Testis (tissue), 5 donors: ENCODE results near the gene NEURL2. TPM values are rescaled to one million over a fixed set of nuclear protein-coding genes. Genes with fewer than 3 reads are reported as not detected.

Experiments used
- DNase-seq: peaks from one replicate; pipeline ENCODE4 v3.0.0-alpha.2; 2019
- H3K27ac ChIP-seq, 2 donors: fragments of 200-600 bp; sonication (generic); one replicate each; pipeline ENCODE4 v1.5.1; 2019
- H3K27me3 ChIP-seq: fragments of 200-600 bp; sonication (generic); one replicate; pipeline ENCODE4 v1.5.1; 2019
- H3K36me3 ChIP-seq: fragments of 200-600 bp; sonication (generic); one replicate; pipeline ENCODE4 v1.5.1; 2017; ENCODE audit warnings: low read depth; ENCODE audit errors: missing control alignments
- H3K4me1 ChIP-seq: fragments of 200-600 bp; sonication (generic); one replicate; pipeline ENCODE4 v1.5.1; 2019
- H3K4me3 ChIP-seq, 2 donors: fragments of 200-600 bp; sonication (generic); one replicate each; pipeline ENCODE4 v1.5.1; 2017 to 2019
- H3K9me3 ChIP-seq: fragments of 200-600 bp; sonication (generic); one replicate; pipeline ENCODE4 v1.5.1; 2017
- POLR2A ChIP-seq: fragments of 450-650 bp; IDR thresholded peaks from one replicate; pipeline ENCODE4 v1.6.1; 2017; ENCODE audit warnings: antibody characterized with exemption, mild to moderate bottlenecking, moderate library complexity
- WGBS, 2 donors: methylation state at CpG; one replicate each; pipeline ENCODE4 v1.1.5; 2018; 5-methylcytosine and 5-hydroxymethylcytosine counted together
- intact Hi-C: fragments of 100-400 bp; cut with DNase I; formaldehyde crosslinking; loops from one replicate; pipeline ENCODE4 v1.15.1; 2023; ENCODE audit warnings: low total_unique reads
- long read RNA-seq, 2 donors: transcript quantifications; one replicate each; lab custom pipeline, GENCODE V29; 2026
- polyA plus RNA-seq: library from polyadenylated mRNA; stranded (reverse); fragments of 350-450 nt; fragmentation: Illumina TruSeq; extraction: RNeasy Lipid Tissue Mini Kit (QIAGEN cat#74804); gene quantifications from one replicate; pipeline ENCODE4 v1.2.3, GENCODE V29; 2014; ENCODE audit warnings: low read depth, low replicate concordance; ENCODE audit not compliant: insufficient read depth
- total RNA-seq, 2 donors: library from RNA; depleted of rRNA; stranded (reverse); fragments of >200 nt; gene quantifications; one replicate each; pipeline ENCODE4 v1.2.3, GENCODE V29; 2016
- TF ChIP-seq, protein P1 (sequence below), 3 experiments: fragments of 450-650 bp in 2 of 3; fragments of 200-600 bp in 1 of 3; sonication (generic) in 1 of 3; IDR thresholded peaks; one replicate each; pipeline ENCODE4 v1.5.1; 2016 to 2019; ENCODE audit warnings: antibody characterized with exemption in 3 of 3, mild to moderate bottlenecking in 2 of 3, moderate library complexity in 1 of 3

NEURL2 gene, protein sequence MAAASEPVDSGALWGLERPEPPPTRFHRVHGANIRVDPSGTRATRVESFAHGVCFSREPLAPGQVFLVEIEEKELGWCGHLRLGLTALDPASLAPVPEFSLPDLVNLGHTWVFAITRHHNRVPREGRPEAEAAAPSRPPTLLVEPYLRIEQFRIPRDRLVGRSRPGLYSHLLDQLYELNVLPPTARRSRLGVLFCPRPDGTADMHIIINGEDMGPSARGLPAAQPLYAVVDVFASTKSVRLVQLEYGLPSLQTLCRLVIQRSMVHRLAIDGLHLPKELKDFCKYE
- total RNA-seq, result 1 to 10 TPM; 7.0 to 9.1 TPM
- 1.9 TPM for polyA plus RNA-seq
- long read RNA-seq, donor 1, transcript NEURL2-201 (2 exons, 1,278 nt), result major isoform, 5 of 5 reads
- long read RNA-seq, donor 1, partial matches to known transcripts, result 0 of 5 reads
- long read RNA-seq, donor 1, other reads (novel, unspliced or antisense), result 0 of 5 reads
- long read RNA-seq, donor 2, transcript NEURL2-201 (2 exons, 1,278 nt), result major isoform, 5 of 5 reads
- long read RNA-seq, donor 2, partial matches to known transcripts, result 0 of 5 reads
- long read RNA-seq, donor 2, other reads (novel, unspliced or antisense), result 0 of 5 reads

DNA sequence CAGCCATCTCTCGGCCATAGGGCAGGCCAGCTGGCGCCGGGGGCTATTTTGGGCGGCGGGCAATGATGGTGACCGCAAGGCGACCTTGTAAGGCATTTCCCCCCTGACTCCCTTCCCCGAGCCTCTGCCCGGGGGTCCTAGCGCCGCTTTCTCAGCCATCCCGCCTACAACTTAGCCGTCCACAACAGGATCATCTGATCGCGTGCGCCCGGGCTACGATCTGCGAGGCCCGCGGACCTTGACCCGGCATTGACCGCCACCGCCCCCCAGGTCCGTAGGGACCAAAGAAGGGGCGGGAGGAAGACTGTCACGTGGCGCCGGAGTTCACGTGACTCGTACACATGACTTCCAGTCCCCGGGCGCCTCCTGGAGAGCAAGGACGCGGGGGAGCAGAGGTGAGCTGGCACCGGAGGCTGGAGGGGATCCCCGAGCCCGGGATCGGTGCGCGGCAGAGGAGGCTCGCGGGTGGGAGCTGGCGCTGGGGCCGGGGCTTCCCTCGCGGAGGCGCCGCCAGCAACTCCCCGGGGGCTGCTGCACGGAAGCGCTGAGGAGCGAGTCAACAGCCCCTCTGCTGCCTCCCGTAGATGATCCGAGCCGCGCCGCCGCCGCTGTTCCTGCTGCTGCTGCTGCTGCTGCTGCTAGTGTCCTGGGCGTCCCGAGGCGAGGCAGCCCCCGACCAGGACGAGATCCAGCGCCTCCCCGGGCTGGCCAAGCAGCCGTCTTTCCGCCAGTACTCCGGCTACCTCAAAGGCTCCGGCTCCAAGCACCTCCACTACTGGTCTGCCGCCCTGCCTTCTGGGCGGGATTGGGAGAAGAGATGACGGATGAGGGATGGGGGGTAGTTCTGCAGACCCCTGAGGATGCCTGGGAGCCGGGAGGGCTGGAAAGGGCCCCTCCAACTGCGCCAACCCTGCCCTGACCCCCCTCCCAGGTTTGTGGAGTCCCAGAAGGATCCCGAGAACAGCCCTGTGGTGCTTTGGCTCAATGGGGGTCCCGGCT lies at the start of gene NEURL2, which contains the start of gene CTSA:
Gene NEURL2 (minus strand): TSS at position 224 of the 999 bp plus-strand sequence. CDS start 217 bp downstream, at position 7.
Gene CTSA (plus strand): TSS at position 351 of the 999 bp plus-strand sequence. CDS start 234 bp downstream, at position 585.
- no peaks in the 10 kb centered on the region for H3K36me3 ChIP-seq
- 1 to 20% methylated on average over 2 to 49 of the region's 78 CpGs for WGBS, 2 donors
- peak; percentile 96 for DNase-seq
- intact Hi-C loops, result loop anchor here (10.0 kb wide), 1 partner anchor 64 kb away; no protein-coding TSS in a partner anchor
- no peak for TF ChIP-seq POLR2A
- TF ChIP-seq, protein P1, sequence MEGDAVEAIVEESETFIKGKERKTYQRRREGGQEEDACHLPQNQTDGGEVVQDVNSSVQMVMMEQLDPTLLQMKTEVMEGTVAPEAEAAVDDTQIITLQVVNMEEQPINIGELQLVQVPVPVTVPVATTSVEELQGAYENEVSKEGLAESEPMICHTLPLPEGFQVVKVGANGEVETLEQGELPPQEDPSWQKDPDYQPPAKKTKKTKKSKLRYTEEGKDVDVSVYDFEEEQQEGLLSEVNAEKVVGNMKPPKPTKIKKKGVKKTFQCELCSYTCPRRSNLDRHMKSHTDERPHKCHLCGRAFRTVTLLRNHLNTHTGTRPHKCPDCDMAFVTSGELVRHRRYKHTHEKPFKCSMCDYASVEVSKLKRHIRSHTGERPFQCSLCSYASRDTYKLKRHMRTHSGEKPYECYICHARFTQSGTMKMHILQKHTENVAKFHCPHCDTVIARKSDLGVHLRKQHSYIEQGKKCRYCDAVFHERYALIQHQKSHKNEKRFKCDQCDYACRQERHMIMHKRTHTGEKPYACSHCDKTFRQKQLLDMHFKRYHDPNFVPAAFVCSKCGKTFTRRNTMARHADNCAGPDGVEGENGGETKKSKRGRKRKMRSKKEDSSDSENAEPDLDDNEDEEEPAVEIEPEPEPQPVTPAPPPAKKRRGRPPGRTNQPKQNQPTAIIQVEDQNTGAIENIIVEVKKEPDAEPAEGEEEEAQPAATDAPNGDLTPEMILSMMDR (IDR thresholded peaks at IDR 0.05), result peak in 1 of 3 experiments; percentile 8
- no peaks in the 10 kb centered on the region for H3K9me3 ChIP-seq
- peaks cover 13% of the 10 kb centered on the region for H3K4me1 ChIP-seq
- peak within 1 kb of the TSS; percentile 47 to 88 for H3K27ac ChIP-seq
- H3K27me3 ChIP-seq, result no peaks in the 10 kb centered on the region
- H3K4me3 ChIP-seq, result peak within 1 kb of the TSS; percentile 68

DNA sequence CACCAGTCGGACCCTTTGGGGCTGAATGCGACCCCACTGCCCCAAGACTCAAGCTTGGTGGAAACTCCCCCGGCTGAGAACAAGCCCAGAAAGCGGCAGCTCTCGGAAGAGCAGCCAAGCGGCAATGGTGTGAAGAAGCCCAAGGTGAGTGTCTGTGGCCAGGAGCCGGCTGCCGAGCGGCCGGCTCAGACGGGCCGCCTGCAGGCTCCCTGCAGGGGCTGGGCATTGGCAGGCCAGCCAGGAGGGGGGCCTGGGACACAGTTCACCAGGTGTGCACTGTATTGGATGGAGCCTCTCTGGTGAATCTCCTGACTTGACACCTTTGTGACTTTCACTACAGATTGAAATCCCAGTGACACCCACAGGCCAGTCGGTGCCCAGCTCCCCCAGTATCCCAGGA lies 49.5 kb upstream of the NEURL2 start:
- intact Hi-C loops, result no loop called here
- Histone ChIP-seq H3K36me3 (no peaks in the 10 kb centered on the region), H3K4me1 (peaks cover 7% of the 10 kb centered on the region), H3K4me3 (no peak overlapping the region), H3K9me3 (no peaks in the 10 kb centered on the region), H3K27ac (no peak overlapping the region), H3K27me3 (no peaks in the 10 kb centered on the region)
- TF ChIP-seq POLR2A, result no peak
- TF ChIP-seq, protein P1 (IDR thresholded peaks at IDR 0.05), result no peak
- WGBS, 2 donors, result 78 to 83% methylated on average over 1 to 8 of the region's 13 CpGs
- no peak for DNase-seq

DNA sequence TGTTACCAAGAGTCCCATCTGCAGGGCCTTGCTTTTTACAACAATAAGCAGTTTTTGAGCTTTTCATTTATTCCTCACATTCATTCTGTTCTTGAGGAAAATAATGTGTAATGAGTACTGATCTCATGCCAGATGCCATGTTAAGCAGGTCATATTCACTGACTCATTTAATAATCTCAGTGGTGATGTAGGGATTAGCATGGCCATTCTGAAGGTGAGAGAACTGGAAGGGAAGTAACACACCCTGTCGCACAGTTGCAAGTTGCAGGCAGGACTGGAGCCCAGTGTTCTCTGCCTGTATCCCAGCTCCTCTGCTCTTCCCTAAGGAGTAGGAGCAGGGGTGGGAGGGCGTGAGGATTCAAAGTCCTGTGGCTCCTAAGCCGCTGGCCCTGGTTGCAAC lies 49.0 kb upstream of the NEURL2 start:
- intact Hi-C loops, result no loop called here
- H3K27me3 ChIP-seq, result no peaks in the 10 kb centered on the region
- TF ChIP-seq, protein P1 (IDR thresholded peaks at IDR 0.05), result no peak
- no peak for TF ChIP-seq POLR2A
- H3K9me3 ChIP-seq, result no peaks in the 10 kb centered on the region
- 84 to 97% methylated on average over 3 of the region's 3 CpGs for WGBS, 2 donors
- DNase-seq, result no peak
- no peak overlapping the region for H3K4me3 ChIP-seq
- H3K27ac ChIP-seq, result no peak overlapping the region
- H3K36me3 ChIP-seq, result no peaks in the 10 kb centered on the region
- H3K4me1 ChIP-seq, result peaks cover 4% of the 10 kb centered on the region

DNA sequence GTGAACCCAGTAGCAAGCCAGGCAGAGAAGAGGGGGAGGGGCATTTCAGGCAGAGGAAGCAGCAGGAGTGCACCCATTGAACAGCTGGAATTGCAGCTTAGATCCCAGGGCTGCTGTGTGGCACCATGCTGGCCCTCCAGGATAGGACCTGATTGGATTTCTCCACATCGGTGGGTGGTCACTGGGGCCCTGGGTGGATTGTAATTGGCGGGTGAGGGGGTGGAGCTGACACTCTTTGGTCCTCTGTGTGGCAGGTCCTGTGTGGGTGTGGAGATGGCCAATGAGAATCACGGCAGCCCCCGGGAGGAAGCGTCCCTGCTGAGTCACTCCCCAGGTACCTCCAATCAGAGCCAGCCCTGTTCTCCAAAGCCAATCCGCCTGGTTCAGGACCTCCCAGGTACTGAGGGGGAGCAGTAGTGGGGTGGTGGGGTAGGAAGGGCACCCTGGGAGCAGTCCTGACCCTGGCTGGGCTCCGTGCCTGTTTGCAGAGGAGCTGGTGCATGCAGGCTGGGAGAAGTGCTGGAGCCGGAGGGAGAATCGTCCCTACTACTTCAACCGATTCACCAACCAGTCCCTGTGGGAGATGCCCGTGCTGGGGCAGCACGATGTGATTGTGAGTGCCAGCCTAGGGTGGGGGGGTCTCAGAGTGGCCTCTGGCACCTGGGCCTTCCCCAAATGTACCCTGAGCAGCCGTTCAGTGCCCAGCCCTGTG lies 47.9 kb upstream of the NEURL2 start:
- intact Hi-C loops, result no loop called here
- Histone ChIP-seq H3K4me1 (peaks cover 4% of the 10 kb centered on the region), H3K36me3 (no peaks in the 10 kb centered on the region), H3K4me3 (no peak overlapping the region), H3K27ac (no peak overlapping the region), H3K9me3 (no peaks in the 10 kb centered on the region), H3K27me3 (no peaks in the 10 kb centered on the region)
- 88 to 94% methylated on average over 6 to 13 of the region's 13 CpGs for WGBS, 2 donors
- TF ChIP-seq, protein P1 (IDR thresholded peaks at IDR 0.05), result no peak
- TF ChIP-seq POLR2A, result no peak
- no peak for DNase-seq
